ENCODE data around the gene UNKL. TPM values are rescaled to one million over a fixed set of nuclear protein-coding genes. Genes with fewer than 3 reads are reported as not detected.
A peak's percentile ranks its signal among the peaks of the same experiment; 100 is the strongest.

UNKL gene
- total RNA-seq, 1 donor from 2014 or later: 6.1 TPM

DNA sequence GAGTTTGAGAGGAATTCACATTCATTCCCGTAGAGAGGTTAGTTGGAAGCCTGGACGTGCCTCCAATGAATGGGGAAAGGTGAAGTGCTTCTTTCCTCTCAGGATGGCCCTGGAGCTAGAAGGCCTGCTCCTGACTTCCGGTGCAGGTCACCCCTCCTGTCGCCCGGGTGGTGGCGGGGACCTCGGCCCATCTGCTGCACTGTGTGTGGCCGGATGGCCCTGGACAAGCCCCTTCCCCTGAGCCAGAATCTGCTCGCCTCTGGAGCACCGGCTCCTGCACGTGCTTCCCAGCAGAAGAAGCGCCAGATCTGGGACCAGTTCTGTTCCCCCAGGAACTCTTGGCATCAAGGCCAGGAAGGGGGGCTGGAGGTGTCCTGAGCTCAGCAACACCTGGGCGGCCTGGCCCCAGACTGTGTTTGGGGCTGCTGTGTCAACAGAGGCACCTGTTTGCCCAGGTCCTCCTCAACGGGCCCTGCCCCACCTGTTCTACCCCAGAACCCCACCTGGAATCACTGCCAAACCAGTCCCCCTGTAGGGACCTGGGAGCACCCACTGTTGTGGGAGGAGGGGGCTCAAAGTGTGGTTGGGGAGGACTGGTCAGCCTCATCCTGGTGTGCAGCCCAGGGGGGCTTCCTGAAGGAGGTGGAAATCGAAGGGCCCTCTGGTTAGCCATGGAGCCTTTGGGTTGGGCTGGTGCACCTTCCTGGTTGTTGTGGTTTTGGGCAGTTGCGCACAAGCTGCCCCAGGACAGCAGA is 11.3 kb upstream of the UNKL start:
- Mint-ChIP-seq H3K4me1 (peaks cover 21% of the 10 kb centered on the region), H3K27ac (no peak overlapping the region), H3K9me3 (no peaks in the 10 kb centered on the region), H3K27me3 (ENCODE audit: insufficient read depth, low read depth) (peaks cover 3% of the 10 kb centered on the region), H3K4me3 (no peak overlapping the region), H3K36me3 (no peaks in the 10 kb centered on the region)
- H4K20me1 ChIP-seq (ENCODE audit: low read depth): no peaks in the 10 kb centered on the region
- no peaks in the 10 kb centered on the region for H3F3A ChIP-seq (ENCODE audit: low read depth)
- H3K79me2 ChIP-seq (ENCODE audit: low read depth): no peaks in the 10 kb centered on the region
- H3K27ac ChIP-seq: no peak overlapping the region
- DNase-seq (ENCODE audit: low spot score): no peak
- no peaks in the 10 kb centered on the region for H3K27me3 ChIP-seq
- H3K4me1 ChIP-seq: peaks cover 6% of the 10 kb centered on the region
- no peak overlapping the region for H3K9ac ChIP-seq
- H3K4me2 ChIP-seq: no peak overlapping the region
- H3K36me3 ChIP-seq: no peaks in the 10 kb centered on the region
- H3K9me3 ChIP-seq (ENCODE audit: low read depth): no peaks in the 10 kb centered on the region
- H2AFZ ChIP-seq (replicated peaks): no peak overlapping the region
- no peak overlapping the region for H3K4me3 ChIP-seq
- TF ChIP-seq EZH2 (IDR thresholded peaks at IDR 0.05) (no peak), EZH2phosphoT487 (IDR thresholded peaks at IDR 0.05) (no peak)
- TF ChIP-seq, protein P1, sequence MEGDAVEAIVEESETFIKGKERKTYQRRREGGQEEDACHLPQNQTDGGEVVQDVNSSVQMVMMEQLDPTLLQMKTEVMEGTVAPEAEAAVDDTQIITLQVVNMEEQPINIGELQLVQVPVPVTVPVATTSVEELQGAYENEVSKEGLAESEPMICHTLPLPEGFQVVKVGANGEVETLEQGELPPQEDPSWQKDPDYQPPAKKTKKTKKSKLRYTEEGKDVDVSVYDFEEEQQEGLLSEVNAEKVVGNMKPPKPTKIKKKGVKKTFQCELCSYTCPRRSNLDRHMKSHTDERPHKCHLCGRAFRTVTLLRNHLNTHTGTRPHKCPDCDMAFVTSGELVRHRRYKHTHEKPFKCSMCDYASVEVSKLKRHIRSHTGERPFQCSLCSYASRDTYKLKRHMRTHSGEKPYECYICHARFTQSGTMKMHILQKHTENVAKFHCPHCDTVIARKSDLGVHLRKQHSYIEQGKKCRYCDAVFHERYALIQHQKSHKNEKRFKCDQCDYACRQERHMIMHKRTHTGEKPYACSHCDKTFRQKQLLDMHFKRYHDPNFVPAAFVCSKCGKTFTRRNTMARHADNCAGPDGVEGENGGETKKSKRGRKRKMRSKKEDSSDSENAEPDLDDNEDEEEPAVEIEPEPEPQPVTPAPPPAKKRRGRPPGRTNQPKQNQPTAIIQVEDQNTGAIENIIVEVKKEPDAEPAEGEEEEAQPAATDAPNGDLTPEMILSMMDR (IDR thresholded peaks at IDR 0.05): no peak

DNA sequence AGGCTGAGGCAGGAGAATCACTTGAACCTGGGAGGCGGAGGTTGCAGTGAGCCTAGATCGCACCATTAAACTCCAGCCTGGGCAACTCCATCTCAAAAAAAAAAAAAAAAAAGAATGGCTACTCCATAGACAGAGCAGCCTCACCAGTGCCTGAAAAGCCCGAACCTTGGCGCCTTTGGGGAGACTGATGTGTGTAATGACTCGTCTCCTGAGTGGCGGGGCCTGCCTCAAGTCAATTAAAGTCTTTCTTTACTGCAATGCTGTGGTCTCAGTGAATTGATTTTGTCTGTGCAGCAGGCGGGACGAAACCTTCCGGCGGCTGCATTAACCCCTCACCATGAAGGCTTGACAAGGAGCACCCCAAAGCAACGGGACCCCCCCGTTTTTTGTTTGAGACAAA is 9.5 kb upstream of the UNKL start:
- no peaks in the 10 kb centered on the region for H3K9me3 Mint-ChIP-seq

DNA sequence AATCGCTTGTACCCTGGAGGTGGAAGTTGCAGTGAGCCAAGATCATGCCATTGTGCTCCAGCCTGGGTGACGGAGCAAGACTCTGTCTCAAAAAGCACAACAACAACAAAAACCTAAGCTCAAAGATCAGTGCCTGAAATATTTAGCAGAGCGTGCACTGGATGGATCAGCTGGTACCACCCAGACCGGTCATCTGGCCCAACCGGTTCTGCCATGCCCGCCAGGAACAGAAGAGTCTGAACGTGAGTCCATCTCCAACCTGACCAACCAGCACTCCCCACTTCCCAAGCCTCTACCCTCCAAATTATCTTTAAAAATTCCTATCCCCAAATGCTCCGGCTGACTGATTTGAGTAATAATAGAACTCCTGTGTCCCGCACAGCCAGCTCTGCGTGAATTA is 7.6 kb upstream of the UNKL start:
- no peak for TF ChIP-seq EZH2 (IDR thresholded peaks at IDR 0.05)
- no peak for TF ChIP-seq EZH2phosphoT487 (IDR thresholded peaks at IDR 0.05)
- TF ChIP-seq, protein P1 (IDR thresholded peaks at IDR 0.05): no peak
- no peak overlapping the region for H3K4me2 ChIP-seq
- no peak overlapping the region for H2AFZ ChIP-seq (replicated peaks)
- H3K36me3 Mint-ChIP-seq: no peaks in the 10 kb centered on the region
- no peaks in the 10 kb centered on the region for H3K27me3 ChIP-seq
- no peak overlapping the region for H3K27ac ChIP-seq
- no peak overlapping the region for H3K27ac Mint-ChIP-seq
- H3K79me2 ChIP-seq (ENCODE audit: low read depth): peaks cover 30% of the 10 kb centered on the region
- H3K36me3 ChIP-seq: no peaks in the 10 kb centered on the region
- peak overlapping the region; percentile 65 for H3K4me3 Mint-ChIP-seq
- DNase-seq (ENCODE audit: low spot score): no peak
- no peaks in the 10 kb centered on the region for H3K9me3 ChIP-seq (ENCODE audit: low read depth)
- no peak overlapping the region for H3K9ac ChIP-seq
- H3K4me1 Mint-ChIP-seq: peaks cover 14% of the 10 kb centered on the region
- no peak overlapping the region for H3K4me3 ChIP-seq
- H3K4me1 ChIP-seq: peaks cover 11% of the 10 kb centered on the region
- peaks cover 8% of the 10 kb centered on the region for H4K20me1 ChIP-seq (ENCODE audit: low read depth)
- no peaks in the 10 kb centered on the region for H3F3A ChIP-seq (ENCODE audit: low read depth)
- no peaks in the 10 kb centered on the region for H3K9me3 Mint-ChIP-seq
- H3K27me3 Mint-ChIP-seq (ENCODE audit: insufficient read depth, low read depth): peaks cover 8% of the 10 kb centered on the region

More for the DNA sequence above, 9.5 kb upstream of the UNKL start:
- Mint-ChIP-seq H3K27ac (peak overlapping the region; percentile 6), H3K4me3 (no peak overlapping the region), H3K4me1 (peaks cover 11% of the 10 kb centered on the region), H3K36me3 (no peaks in the 10 kb centered on the region), H3K27me3 (ENCODE audit: insufficient read depth, low read depth) (peaks cover 4% of the 10 kb centered on the region)
- Histone ChIP-seq H3K79me2 (ENCODE audit: low read depth) (peaks cover 15% of the 10 kb centered on the region), H3K27ac (no peak overlapping the region), H2AFZ (replicated peaks) (no peak overlapping the region), H3K4me1 (peaks cover 12% of the 10 kb centered on the region), H3K4me2 (no peak overlapping the region), H3F3A (ENCODE audit: low read depth) (no peaks in the 10 kb centered on the region), H3K4me3 (no peak overlapping the region), H3K9ac (no peak overlapping the region), H3K9me3 (ENCODE audit: low read depth) (no peaks in the 10 kb centered on the region), H3K36me3 (no peaks in the 10 kb centered on the region), H3K27me3 (no peaks in the 10 kb centered on the region), H4K20me1 (ENCODE audit: low read depth) (peaks cover 8% of the 10 kb centered on the region)
- no peak for TF ChIP-seq EZH2 (IDR thresholded peaks at IDR 0.05)
- no peak for TF ChIP-seq EZH2phosphoT487 (IDR thresholded peaks at IDR 0.05)
- TF ChIP-seq, protein P1 (IDR thresholded peaks at IDR 0.05): no peak
- DNase-seq (ENCODE audit: low spot score): no peak

All from neural progenitor cell (in vitro differentiated cells).